ENCODE measurements around the gene NUBPL.
"Not testable (repeated sequence)": the region's sequence is repeated elsewhere in the genome, so short reads cannot be mapped to it uniquely, and the experiment has no call there.

Gene NUBPL

DNA sequence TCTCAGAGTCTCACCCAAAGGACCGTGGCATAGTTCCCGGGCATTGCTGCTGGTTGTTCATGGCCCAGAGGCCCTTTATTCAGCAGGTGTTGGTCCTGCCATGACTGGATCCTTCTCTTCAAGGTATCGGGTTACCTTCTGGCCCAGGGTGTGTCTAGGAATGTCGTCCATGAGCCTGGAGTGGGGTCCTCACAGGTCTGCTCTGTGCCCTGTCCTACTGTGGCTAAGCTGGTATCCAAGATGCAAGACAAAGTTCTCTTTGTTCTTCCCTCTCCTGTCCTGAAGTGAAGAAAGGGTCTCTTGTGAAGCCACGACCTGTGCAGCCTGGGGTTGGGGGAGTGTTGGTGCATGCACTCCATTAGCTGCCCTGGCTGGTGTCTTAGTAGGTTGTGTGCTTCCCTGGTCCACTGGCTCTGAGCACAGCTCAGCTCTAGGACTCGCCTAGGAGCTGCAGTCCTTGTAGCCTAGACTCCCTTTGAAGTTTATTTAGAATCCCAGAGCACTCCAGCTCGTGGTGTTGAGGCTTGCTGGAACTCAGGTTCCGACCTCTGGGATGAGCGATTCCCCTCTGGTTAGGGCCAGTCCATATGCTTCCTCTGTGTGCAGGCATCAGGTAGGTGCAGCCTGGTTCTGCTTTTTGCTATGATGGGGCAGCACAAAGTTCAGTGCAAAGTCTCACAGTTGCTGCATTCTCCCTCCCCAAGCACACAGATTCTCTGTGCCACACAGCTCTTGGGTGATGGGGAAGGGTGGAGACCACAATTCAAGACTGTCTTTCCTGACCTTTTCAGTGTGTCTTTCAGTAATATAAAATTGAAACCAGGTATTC, 117.4 kb downstream of the NUBPL start:
- no peak for DNase-seq

- DNase-seq = no peak
These were observed 121.6 kb downstream of the NUBPL start for GRCh38 chr14:31682768-31683167.

GRCh38 chr14:31687726-31688125, 126.5 kb downstream of the NUBPL start:
- DNase-seq = no peak

GRCh38 chr14:31690056-31690455, 128.9 kb downstream of the NUBPL start:
- no peak for DNase-seq

DNA sequence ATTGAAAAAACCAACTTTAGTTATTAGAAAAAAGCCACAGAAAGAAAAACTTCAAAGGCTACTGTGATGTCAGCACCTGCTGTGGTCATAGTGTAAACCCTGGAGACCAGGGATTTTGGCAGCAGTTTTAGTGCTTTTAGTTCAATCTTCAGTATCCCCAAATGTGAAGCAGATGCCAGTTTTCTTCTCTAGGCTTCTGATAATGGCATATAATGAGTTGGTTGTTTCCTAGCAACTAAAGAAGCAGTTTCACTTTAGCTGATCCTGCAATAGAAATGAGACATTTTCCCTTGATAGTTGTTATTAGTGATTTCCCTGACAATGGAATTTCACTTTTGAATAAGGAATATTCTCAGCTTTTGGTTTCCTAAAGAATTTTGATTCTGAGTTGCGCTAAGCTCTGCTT, 131.2 kb downstream of the NUBPL start:
- no peak for DNase-seq

GRCh38 chr14:31696378-31696777, 135.2 kb downstream of the NUBPL start:
- no peak for DNase-seq

DNA sequence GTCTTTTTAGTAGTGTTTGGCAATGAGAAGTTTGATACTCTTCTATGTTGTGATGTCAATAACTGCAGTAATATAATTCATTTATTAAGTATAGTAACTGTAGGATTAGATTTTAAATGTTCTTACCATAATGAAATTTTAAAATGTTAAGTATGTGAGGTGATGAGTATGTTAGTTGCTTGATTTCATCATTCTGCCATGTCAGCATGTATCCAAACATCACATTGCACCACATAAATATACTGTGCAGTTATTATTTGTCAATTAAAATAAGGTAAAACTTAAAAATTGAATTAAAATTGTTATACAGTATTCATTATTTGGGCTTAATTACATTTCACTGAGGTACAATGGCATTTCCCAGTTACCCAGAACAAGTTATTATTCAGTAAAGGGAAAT, 138.6 kb downstream of the NUBPL start:
- DNase-seq = no peak

DNA sequence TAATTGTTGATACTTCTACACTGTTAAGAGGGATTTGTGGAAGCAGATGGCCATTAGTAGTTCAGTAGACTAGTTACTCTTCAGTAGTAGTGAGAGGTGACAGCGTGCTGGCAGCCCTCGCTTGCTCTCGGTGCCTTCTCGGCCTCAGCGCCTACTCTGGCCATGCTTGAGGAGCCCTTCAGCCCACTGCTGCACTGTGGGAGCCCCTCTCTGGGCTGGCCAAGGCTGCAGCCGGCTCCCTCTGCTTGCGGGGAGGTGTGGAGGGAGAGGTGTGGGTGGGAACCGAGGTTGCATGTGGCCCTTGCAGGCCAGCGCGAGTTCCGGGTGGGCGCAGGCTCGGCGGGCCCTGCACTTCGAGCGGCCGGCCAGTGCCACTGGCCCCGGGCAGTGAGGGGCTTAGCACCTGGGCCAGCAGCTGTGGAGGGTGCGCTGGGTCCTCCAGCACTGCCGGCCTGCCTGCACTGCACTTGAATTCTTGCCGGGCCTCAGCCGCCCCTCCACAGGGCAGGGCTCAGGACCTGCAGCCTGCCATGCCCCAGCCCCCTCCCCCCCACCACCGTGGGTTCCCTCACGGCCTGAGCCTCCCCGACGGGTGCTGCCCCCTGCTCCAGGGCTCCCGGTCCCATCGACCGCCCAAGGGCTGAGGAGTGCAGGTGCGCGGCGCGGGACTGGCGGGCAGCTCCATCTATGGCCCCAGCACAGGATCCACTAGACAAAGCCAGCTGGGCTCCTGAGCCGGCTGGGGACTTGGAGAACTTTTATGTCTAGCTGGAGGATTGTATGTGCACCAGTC, 139.3 kb downstream of the NUBPL start:
- no peak for DNase-seq

DNA sequence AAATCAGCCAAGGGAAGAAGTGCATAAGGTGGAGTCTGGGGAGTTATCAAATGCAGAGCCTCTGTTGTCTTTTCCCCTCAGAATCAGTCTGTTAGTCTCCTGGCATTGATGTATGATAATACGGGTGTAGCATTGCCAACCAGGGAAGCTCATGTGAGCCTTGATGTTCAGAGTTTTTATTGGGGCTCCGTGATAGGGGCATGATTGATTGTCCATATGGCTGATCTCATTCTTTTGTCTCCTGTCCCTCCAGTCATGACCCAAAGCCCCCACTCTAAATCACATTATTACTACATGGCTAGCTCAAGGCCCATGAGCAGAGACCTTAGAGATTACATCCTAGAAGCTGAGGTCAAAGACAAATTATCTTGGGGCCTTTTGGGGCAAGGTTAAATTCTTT, 140.9 kb downstream of the NUBPL start:
- no peak for DNase-seq

DNA sequence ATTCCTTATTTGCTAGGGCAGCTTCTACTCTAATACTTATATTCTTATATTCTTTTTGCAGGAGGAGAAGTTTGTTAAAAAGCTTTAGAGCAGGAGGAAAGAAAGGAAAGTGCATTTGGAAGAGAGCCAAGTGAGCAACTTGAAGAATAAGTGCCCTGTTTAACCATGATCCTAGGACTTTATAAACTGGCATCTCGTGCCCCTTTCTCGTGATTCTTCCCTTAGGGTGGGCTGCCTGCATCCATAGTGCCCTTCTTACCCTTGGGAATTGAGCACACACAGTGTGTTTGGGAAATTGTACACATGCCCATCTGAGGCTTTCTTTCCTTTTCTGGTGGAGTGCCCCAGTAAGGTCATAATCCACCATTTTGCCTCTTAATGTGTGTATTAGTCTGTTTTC, 141.9 kb downstream of the NUBPL start:
- DNase-seq = no peak

GRCh38 chr14:31705731-31706130, 144.5 kb downstream of the NUBPL start:
- no peak for DNase-seq

DNA sequence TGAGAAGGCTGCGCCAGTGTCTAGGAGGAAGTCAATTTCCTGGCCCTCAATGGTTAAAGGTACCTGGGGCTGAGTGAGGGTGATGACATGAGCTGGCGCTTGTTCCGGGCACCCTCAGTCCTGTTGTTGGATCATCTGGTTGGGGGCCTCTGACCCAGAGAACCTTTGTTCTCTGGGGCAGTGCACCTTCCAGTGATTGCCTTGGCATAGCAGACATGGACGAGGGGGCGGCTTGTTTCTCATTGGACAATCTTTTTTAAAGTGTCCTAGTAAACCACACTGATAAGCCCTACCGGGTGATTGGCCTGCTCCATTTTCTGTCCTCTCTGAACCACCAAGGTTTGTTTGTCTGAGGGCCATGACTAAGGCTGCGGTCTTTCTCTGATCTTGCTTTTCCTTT, 147.5 kb downstream of the NUBPL start:
- not testable (repeated sequence) for DNase-seq

- no peak for DNase-seq
These were observed 151.3 kb downstream of the NUBPL start for GRCh38 chr14:31712244-31713127.

DNA sequence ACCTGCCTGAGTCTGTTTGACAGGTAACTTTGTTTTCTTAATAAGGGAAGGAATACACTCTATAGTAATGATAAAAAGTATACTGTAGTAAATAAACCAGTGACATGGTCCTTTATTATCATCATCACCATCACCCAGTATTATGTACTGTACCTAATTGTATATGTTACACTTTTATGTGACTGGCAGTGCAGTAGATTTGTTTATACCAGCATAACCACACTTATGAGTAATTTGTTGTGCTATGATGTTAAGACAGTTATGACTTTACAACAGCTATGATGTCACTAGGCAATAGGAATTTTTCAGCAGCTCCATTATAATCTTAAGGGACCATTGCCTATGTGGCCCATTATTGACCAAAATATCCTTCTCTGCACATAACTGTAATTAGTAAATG, 155.0 kb downstream of the NUBPL start:
- no peak for DNase-seq

DNA sequence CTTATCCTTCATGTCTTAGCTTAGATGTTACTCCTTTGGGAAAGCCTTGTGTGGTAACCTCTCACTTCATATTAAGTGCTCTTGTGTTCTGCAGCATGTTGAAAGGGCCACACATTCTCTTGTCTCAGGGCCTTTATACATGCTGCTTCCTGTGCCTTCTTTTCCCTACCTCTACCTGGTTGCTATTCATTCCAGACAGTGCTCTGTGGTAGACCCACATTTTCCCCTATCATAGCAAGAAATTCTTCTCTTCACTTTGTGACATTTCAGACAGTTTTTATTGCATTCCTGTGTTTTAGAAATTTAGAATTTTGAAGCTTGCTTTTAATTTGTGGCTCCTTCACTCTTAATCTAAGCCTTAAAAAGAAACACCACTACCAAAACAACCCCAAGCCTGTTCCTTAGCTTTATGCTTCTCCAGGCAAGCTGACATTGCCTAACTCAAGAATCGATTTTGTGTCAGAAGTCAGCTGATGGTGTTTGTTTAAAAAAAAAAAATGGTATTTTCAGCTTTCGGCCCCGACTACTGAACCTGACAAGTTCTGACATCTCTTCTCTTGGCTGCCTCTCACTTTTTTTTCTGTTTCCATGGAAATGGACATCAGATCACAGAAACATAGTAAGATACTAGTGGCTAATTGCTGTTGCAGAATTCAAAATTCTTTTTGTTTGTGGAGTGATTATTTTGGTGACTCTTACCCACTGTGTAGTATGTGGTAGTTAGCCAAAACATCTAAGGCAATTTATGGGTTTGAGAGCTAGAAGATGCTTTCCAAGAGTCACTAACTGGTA, 156.3 kb downstream of the NUBPL start:
- no peak for DNase-seq

- DNase-seq = no peak
These were observed 157.4 kb downstream of the NUBPL start for GRCh38 chr14:31718585-31718984.

DNA sequence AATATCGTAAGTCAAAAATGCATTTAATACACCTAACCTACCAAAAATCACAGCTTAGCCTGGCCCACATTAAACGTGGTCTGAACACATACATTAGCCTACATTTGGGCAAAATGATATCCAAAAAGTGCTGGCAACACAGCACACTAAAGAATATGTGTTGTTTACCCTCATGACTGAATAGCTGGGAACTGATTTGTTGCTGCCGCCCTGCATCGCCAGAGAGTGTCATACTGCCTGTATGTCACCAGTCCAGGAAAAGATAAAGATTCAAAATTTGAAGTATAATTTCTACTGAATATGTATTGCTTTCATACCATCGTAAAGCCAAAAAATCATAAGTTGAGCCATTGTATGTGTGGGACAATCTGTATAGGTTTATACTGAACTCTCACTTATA, 157.8 kb downstream of the NUBPL start:
- no peak for DNase-seq

GRCh38 chr14:31726337-31726736, 165.1 kb downstream of the NUBPL start:
- no peak for DNase-seq

GRCh38 chr14:31727797-31728196, 166.6 kb downstream of the NUBPL start:
- no peak for DNase-seq

GRCh38 chr14:31740688-31741087, 179.5 kb downstream of the NUBPL start:
- DNase-seq = no peak

GRCh38 chr14:31745741-31746140, 184.5 kb downstream of the NUBPL start:
- no peak for DNase-seq

GRCh38 chr14:31746326-31746725, 185.1 kb downstream of the NUBPL start:
- DNase-seq = no peak
